GM23338 (cell line): ENCODE data around the gene TMEM51.

Experiments used
- CREB1 ChIP-seq: fragments of 250-450 bp; sonication (Bioruptor Pico); IDR thresholded peaks from 2 replicates; pipeline ENCODE4 v1.5.0; 2020; ENCODE audit warnings: low read depth, mild to moderate bottlenecking, moderate library complexity
- EZH2 ChIP-seq: fragments of 200-600 bp; sonication (generic); IDR thresholded peaks from one replicate; pipeline ENCODE4 v1.8.0; 2017; ENCODE audit warnings: antibody characterized with exemption, mild to moderate bottlenecking, low read depth; ENCODE audit not compliant: unreplicated experiment
- NANOG ChIP-seq: IDR thresholded peaks from 2 replicates; pipeline ENCODE4 v1.6.1; 2016; ENCODE audit warnings: antibody characterized with exemption, borderline replicate concordance
- POLR2AphosphoS5 ChIP-seq: IDR thresholded peaks from 2 replicates; pipeline ENCODE4 v1.6.1; 2016; ENCODE audit warnings: antibody characterized with exemption, low read depth
- REST ChIP-seq: IDR thresholded peaks from one replicate; pipeline ENCODE4 v1.6.1; 2018; ENCODE audit warnings: antibody characterized with exemption; ENCODE audit not compliant: unreplicated experiment
- ZNF114 ChIP-seq: fragments of 250-450 bp; sonication (Bioruptor Pico); IDR thresholded peaks from 2 replicates; pipeline ENCODE4 v1.5.0; 2020; ENCODE audit warnings: mild to moderate bottlenecking, moderate library complexity
- ZNF462 ChIP-seq: fragments of 250-450 bp; sonication (Bioruptor Pico); IDR thresholded peaks from 2 replicates; pipeline ENCODE4 v1.5.0; 2020; ENCODE audit warnings: mild to moderate bottlenecking, moderate library complexity
- TF ChIP-seq, protein P1 (sequence below), 2 experiments: fragments of 200-600 bp in 1 of 2; sonication (generic) in 1 of 2; conservative IDR thresholded peaks; 2 replicates each; pipeline versions ENCODE4 v1.5.1 to v1.6.1; 2016 to 2017; ENCODE audit warnings: antibody characterized with exemption in 2 of 2, low read depth in 2 of 2, mild to moderate bottlenecking in 2 of 2, moderate library complexity in 1 of 2

DNA sequence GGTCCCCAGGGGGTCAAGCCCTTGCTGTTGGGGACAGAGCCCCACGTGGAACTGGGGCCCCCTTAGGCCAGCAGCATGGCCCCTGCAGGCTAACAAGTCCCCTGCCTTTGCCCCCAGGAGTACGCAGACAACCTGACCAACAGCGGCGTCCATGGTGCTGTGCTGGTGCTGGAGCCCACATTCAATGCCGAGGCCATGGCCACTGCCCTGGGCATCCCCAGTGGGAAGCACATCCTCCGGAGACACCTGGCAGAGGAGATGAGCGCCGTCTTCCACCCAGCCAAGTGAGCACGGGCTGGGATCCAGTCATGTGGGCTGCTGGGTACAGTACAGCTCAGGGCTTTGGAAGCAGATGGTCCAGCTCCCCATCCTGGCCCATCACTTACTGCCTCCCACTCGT is 49.6 kb upstream of the TMEM51 start:
- TF ChIP-seq, protein P1, sequence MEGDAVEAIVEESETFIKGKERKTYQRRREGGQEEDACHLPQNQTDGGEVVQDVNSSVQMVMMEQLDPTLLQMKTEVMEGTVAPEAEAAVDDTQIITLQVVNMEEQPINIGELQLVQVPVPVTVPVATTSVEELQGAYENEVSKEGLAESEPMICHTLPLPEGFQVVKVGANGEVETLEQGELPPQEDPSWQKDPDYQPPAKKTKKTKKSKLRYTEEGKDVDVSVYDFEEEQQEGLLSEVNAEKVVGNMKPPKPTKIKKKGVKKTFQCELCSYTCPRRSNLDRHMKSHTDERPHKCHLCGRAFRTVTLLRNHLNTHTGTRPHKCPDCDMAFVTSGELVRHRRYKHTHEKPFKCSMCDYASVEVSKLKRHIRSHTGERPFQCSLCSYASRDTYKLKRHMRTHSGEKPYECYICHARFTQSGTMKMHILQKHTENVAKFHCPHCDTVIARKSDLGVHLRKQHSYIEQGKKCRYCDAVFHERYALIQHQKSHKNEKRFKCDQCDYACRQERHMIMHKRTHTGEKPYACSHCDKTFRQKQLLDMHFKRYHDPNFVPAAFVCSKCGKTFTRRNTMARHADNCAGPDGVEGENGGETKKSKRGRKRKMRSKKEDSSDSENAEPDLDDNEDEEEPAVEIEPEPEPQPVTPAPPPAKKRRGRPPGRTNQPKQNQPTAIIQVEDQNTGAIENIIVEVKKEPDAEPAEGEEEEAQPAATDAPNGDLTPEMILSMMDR (conservative IDR thresholded peaks at IDR 0.05; ENCODE audit: low read depth in 2 of 2), result no peak
- TF ChIP-seq POLR2AphosphoS5, result no peak
- TF ChIP-seq EZH2, result no peak
- no peak for TF ChIP-seq CREB1 (CRISPR knock-in tag)
- TF ChIP-seq ZNF462 (CRISPR knock-in tag), result no peak
- no peak for TF ChIP-seq REST
- no peak for TF ChIP-seq ZNF114 (CRISPR knock-in tag)
- TF ChIP-seq NANOG, result no peak
